IPS-18c (cell line): Measurements from ENCODE around the gene XRCC1.
"Not testable (repeated sequence)": the region's sequence is repeated elsewhere in the genome, so short reads cannot be mapped to it uniquely, and the experiment has no call there.

Source experiments
- H3K4me3 ChIP-seq: 2 replicates; pipeline ENCODE4 v1.7.0; 2013; ENCODE audit warnings: low read depth, mild to moderate bottlenecking, low read length, moderate library complexity; ENCODE audit not compliant: insufficient read depth
- H3K9me3 ChIP-seq: one replicate; pipeline ENCODE4 v1.6.1; 2013; ENCODE audit warnings: mild to moderate bottlenecking, low read length, moderate library complexity; ENCODE audit not compliant: control insufficient read depth, insufficient read depth

XRCC1 gene

GRCh38 chr19:43606569-43607229, 31.4 kb upstream of the XRCC1 start:
- Histone ChIP-seq H3K9me3 (no peaks in the 10 kb centered on the region), H3K4me3 (no peak overlapping the region)

DNA sequence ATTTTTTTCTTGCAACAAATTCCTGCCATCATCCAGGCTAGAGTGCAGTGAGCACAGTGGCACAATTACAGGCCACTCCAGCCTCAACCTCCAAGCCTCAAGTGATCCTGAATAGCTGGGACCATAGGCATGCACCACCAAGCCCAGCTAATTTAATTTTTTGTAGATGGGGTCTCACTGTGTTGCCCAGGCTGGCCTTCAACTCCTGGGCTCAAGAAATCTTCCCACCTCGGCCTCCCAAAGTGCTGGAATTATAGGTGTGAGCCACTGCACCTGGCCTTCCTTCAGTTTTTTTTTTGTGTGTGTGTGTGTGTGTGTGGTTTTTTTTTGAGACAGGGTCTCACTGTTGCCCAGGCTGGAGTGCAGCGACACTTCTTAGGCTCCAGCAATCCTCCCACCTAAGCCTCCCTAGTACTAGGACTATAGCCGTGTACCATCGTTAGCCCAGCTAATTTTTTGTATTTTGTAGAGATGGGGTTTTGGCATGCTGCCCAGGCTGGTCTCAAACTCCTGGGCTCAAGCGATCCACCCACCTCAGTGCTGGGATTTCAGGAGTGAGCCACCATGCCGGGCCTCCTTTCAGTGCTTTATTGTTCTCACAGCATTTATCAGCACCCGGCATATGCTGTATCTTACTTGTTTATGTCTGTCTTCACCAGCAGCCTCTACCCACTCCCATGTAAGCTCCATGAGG, 30.7 kb upstream of the XRCC1 start:
- Histone ChIP-seq H3K9me3 (no peaks in the 10 kb centered on the region), H3K4me3 (no peak overlapping the region)

- not testable (repeated sequence) for H3K9me3 ChIP-seq, H3K4me3 ChIP-seq
Measured at GRCh38 chr19:43600326-43600725, 25.0 kb upstream of the XRCC1 start.

- Histone ChIP-seq H3K9me3 (no peaks in the 10 kb centered on the region), H3K4me3 (no peak overlapping the region)
Measured at GRCh38 chr19:43599635-43600295, 24.4 kb upstream of the XRCC1 start.

DNA sequence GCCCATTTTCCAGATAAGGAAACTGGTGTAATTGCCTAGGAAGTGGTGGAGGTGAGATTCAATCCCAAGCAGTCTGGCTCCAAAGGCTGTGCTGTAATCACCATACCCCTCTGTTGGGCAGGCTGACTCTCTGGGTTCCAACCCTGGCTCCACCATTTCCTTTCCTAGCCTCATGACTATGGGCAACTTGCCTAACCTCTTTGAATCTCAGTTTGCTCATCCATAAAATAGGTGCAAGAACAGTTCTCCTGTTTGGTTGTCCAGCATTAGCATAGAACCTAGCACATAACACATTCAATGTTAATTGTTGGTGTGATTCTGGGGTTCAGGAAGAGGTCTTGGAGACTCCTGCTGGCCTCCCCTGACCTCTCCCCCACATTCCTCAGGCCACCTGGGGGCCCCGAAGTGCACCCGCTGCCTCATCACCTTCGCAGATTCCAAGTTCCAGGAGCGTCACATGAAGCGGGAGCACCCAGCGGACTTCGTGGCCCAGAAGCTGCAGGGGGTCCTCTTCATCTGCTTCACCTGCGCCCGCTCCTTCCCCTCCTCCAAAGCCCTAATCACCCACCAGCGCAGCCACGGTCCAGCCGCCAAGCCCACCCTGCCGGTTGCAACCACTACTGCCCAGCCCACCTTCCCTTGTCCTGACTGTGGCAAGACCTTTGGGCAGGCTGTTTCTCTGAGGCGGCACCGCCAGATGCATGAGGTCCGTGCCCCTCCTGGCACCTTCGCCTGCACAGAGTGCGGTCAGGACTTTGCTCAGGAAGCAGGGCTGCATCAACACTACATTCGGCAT, 23.3 kb upstream of the XRCC1 start:
- no peak overlapping the region for H3K4me3 ChIP-seq
- H3K9me3 ChIP-seq, result no peaks in the 10 kb centered on the region

- Histone ChIP-seq H3K9me3 (no peaks in the 10 kb centered on the region), H3K4me3 (peak overlapping the region; percentile 80; the same call in 1 of the 2 replicates)
Measured at GRCh38 chr19:43597876-43598275, 22.5 kb upstream of the XRCC1 start.

GRCh38 chr19:43596842-43597461, 21.6 kb upstream of the XRCC1 start:
- Histone ChIP-seq H3K4me3 (peak overlapping the region; percentile 80), H3K9me3 (no peaks in the 10 kb centered on the region)

DNA sequence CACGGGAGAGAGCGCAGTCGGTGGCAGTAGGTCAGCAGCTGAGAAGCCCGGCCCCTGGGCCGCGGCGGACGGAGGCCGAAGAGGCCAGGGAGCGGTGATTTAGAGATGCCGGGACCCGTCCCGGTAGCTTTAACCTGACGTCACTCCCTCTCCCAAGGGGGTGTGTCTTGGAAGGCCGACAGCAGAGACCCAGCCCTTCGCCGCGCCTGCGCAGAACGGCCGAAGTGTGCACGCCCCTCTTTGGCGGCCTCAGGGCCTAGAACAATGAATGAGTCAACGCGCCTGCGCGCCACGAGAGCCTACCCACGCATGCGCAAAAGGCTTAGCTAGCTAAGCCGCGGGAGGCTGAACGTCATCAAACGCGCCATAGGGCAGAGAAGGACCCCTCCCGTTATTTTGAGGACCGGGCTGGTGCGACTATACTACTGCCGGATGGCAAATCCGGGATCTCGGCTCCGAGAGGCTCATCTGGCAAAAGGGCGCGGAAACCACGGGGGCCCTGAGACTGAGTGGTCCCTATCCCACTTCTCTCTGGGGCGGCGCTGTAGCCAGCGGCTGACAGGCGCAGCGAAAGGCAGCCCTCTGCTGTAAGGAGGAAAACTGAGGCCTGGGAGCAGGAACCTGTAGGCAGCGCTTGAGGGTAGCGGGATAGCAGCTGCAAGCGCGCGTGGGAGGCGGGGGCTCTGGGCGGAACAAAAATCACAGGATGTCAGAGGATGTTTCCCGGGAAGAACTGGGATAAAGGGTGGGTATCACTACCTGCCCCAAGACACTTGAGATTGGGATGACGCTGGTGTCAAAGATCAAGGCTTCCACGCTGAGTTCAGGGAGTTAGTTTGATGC, 20.9 kb upstream of the XRCC1 start, which contains the start of the genes IRGQ and ZNF576:
Gene IRGQ, minus strand, starts transcription at position 136 of the 843 bp plus-strand sequence. CDS start 796 bp downstream, outside the sequence.
Gene ZNF576, plus strand, starts transcription at position 597 of the 843 bp plus-strand sequence. CDS start 514 bp downstream, outside the sequence.
- peak within 1 kb of the TSS; percentile 80 for H3K4me3 ChIP-seq
- no peaks in the 10 kb centered on the region for H3K9me3 ChIP-seq

DNA sequence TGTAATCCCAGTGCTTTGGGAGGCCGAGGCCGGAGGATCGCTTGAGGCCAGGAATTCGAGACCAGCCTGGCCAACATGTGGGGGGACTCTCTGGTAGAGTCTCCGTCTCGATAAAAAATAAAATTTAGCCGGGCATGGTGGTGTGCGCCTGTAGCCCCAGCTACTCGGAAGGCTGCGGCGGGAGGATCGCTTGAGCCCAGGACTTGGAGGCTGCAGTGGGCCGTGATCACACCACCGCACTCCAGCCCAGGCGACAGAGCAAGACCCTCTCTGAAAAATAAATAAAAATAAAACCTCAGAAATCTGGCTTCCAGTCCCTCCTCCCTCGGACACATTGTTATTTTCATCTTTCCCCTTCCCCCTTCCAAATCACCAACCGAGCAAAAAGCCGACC, 20.3 kb upstream of the XRCC1 start:
- Histone ChIP-seq H3K4me3 (peak overlapping the region; percentile 71), H3K9me3 (no peaks in the 10 kb centered on the region)

DNA sequence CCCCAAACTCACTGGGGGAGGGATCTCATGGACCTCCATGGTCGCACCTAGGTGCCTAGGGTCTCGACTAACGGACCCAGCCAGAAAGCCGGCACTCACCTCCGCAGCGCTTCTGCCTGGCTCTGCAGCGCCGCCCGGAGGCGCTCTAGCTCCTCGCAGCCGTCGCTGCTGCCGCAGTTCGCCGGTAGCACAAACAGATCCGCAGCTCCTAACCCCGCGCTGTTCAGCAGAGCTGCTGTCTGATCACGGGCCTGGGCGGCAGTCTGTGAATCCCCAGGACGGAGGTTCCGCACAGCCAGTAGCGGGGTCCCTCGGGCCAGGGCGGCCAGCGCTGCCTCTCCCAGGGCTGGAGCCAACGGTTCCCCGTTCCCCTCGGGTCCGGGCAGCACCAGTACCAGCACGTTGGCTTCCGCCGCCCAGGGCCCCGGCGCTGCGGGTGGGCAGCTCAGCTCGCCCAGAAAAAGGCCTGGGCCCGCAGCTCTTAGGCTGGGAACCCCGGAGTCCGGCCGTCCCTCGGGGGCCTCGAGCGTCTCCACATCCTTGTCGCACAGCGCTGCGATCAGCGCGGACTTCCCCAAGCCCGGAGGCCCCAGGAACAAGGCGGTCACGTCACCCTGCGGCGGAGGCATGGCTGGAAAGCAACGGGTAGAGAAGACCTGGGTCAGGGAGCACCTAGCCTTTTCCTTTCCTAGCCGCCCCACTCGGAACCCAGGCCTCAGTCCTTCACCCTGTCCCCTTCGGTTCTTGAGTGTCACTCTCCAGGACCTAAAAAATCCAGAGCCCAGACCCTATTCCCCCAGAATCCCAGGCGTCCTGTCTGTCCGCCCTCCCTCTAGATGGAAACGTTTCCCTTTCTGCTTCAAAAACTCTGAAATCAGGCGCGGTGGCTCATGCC, 19.6 kb upstream of the XRCC1 start:
- Histone ChIP-seq H3K9me3 (no peaks in the 10 kb centered on the region), H3K4me3 (peak overlapping the region; percentile 71)

- no peak overlapping the region for H3K4me3 ChIP-seq
- no peaks in the 10 kb centered on the region for H3K9me3 ChIP-seq
Measured at GRCh38 chr19:43594081-43594697, 18.9 kb upstream of the XRCC1 start.

DNA sequence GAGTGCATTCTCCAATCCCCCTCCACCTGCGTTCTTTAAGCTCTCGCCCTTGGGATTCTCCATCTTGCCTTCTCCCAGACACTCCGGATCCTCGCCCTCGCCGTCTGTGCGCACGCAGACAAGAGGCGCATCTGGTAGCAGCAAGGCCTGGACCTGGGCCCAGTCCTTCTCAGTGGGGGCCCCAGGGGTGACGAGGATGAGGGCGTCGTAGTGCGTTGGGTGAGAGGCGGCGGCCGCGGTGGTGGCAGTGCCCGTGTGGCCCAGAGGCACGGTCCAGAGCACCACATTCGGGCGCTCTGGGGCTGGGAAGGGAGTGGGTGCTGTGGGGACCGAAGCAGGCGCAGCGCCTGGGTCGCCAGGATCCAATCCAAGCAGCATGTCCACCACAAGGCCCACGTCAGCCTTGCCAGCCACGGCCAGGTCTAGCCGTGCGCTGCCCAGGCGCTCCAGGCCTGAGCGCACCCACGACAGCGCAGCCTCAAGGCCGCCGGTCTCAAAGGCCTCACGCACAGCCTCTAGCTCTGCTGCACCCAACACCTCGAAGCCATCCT, 17.5 kb upstream of the XRCC1 start:
- H3K9me3 ChIP-seq, result no peaks in the 10 kb centered on the region
- no peak overlapping the region for H3K4me3 ChIP-seq

DNA sequence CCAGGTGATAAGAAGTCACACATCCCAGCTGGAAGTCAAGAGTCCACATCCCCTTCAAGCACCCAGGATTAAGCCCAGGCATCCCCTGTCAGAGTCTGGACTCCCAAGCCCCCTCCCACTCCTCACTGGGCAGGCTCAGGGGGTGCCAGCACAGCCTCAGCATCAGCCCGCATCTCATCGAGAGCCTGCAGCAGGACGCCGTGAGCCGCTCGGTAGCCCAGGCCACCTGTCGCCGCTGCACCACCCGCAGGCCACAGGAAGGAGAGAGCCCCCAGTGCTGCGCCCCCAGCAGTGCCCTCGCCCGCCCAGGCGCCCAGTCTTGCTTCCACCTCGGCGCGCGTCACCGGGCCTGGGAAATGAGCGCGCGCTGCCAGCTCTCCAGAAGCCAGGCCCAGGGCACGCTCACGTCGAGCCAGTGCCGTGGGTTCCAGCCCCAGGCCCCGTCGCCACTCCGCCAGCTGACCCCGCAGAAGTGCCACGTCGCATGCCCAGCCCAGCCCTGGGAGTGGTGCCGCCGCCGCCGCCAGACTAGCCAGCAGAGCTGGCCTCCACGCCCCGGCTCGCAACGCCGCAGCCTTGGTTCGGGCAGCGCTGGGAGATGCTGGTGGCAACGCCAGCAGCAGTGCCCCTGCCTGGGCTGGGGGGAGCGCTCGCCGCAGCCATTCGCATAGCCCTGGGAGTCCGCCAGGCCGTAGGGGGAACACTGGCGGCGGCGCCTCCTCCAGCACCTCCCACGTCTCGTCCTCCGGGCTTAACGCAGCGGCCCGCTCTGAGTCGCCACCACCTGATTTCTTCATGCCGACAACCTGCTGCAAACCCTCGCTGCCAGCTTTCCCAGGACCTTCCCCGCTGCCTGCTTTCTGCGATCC, 16.8 kb upstream of the XRCC1 start:
- Histone ChIP-seq H3K9me3 (no peaks in the 10 kb centered on the region), H3K4me3 (no peak overlapping the region)

DNA sequence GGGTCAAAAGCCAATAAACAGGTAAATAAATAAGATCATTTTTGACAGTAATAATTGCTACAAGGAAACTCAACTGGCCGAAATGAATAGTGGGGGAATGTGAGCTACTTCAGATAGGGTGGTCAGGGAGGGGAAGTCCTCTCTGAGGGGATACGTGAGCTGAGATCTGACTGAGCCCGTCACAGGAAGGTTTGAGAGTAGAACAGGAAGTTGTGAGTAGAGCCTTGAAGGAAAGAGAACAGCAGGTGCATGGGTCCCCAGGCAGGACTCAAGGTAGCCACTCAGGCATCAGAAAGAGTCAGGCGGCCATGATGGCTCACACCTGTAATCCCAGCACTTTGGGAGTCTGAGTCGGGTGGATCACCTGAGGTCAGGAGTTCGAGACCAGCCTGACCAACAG, 14.4 kb upstream of the XRCC1 start:
- Histone ChIP-seq H3K4me3 (no peak overlapping the region), H3K9me3 (no peaks in the 10 kb centered on the region)
